Mesodermal cell (in vitro differentiated cells): ENCODE data around the gene HELZ2.

Experiments used
- H3K27ac ChIP-seq: 2 replicates; pipeline ENCODE4 v1.7.0; 2013; ENCODE audit warnings: mild to moderate bottlenecking, low read depth, low read length, moderate library complexity; ENCODE audit not compliant: severe bottlenecking
- H3K36me3 ChIP-seq: 2 replicates; pipeline ENCODE4 v1.7.1; 2013; ENCODE audit warnings: mild to moderate bottlenecking, low read length, moderate library complexity; ENCODE audit not compliant: control insufficient read depth, insufficient read depth
- H3K4me1 ChIP-seq: one replicate; pipeline ENCODE4 v1.7.1; 2013; ENCODE audit warnings: mild to moderate bottlenecking, low read length; ENCODE audit not compliant: insufficient read depth, control insufficient read depth, poor library complexity, severe bottlenecking
- H3K4me3 ChIP-seq: 2 replicates; pipeline ENCODE4 v1.7.0; 2013; ENCODE audit warnings: low read length, control low read depth, mild to moderate bottlenecking; ENCODE audit not compliant: insufficient read depth, poor library complexity, severe bottlenecking; ENCODE audit errors: extremely low read depth
- H3K9me3 ChIP-seq: 2 replicates; pipeline ENCODE4 v1.7.1; 2013; ENCODE audit warnings: mild to moderate bottlenecking, low read length, moderate library complexity; ENCODE audit not compliant: control insufficient read depth
- WGBS, 2 experiments: methylation state at CpG; one replicate each; pipeline ENCODE4 v1.1.5; 2013; ENCODE audit warnings: missing lambda C conversion rate in 2 of 2; ENCODE audit not compliant: insufficient coverage in 2 of 2; 5-methylcytosine and 5-hydroxymethylcytosine counted together

The HELZ2 gene

GRCh38 chr20:63533388-63533787, 40.7 kb downstream of the HELZ2 start:
- peaks cover 2% of the 10 kb centered on the region for H3K4me1 ChIP-seq
- H3K4me3 ChIP-seq: no peak overlapping the region
- WGBS, 2 experiments: 87 to 88% methylated on average over 11 to 14 of the region's 14 CpGs
- H3K27ac ChIP-seq: no peak overlapping the region
- H3K36me3 ChIP-seq: no peaks in the 10 kb centered on the region
- H3K9me3 ChIP-seq: no peaks in the 10 kb centered on the region

GRCh38 chr20:63532449-63532971, 41.5 kb downstream of the HELZ2 start:
- 96 to 97% methylated on average over 20 to 21 of the region's 24 CpGs for WGBS, 2 experiments
- H3K27ac ChIP-seq: no peak overlapping the region
- H3K36me3 ChIP-seq: no peaks in the 10 kb centered on the region
- no peaks in the 10 kb centered on the region for H3K4me1 ChIP-seq
- H3K9me3 ChIP-seq: no peaks in the 10 kb centered on the region
- no peak overlapping the region for H3K4me3 ChIP-seq

GRCh38 chr20:63531686-63532448, 42.2 kb downstream of the HELZ2 start:
- Histone ChIP-seq H3K4me1 (no peaks in the 10 kb centered on the region), H3K27ac (no peak overlapping the region), H3K36me3 (no peaks in the 10 kb centered on the region), H3K9me3 (no peaks in the 10 kb centered on the region), H3K4me3 (no peak overlapping the region)
- WGBS, 2 experiments: 92% methylated on average over 17 to 19 of the region's 27 CpGs

GRCh38 chr20:63530788-63531160, 43.3 kb downstream of the HELZ2 start:
- 91 to 95% methylated on average over 14 of the region's 14 CpGs for WGBS, 2 experiments
- no peak overlapping the region for H3K27ac ChIP-seq
- H3K36me3 ChIP-seq: no peaks in the 10 kb centered on the region
- H3K4me3 ChIP-seq: no peak overlapping the region
- H3K9me3 ChIP-seq: no peaks in the 10 kb centered on the region
- no peaks in the 10 kb centered on the region for H3K4me1 ChIP-seq

GRCh38 chr20:63529861-63530787, 43.9 kb downstream of the HELZ2 start:
- H3K4me3 ChIP-seq: no peak overlapping the region
- no peaks in the 10 kb centered on the region for H3K36me3 ChIP-seq
- H3K27ac ChIP-seq: no peak overlapping the region
- no peaks in the 10 kb centered on the region for H3K9me3 ChIP-seq
- WGBS, 2 experiments: 89 to 94% methylated on average over 25 to 38 of the region's 39 CpGs
- no peaks in the 10 kb centered on the region for H3K4me1 ChIP-seq

- Histone ChIP-seq H3K27ac (no peak overlapping the region), H3K36me3 (no peaks in the 10 kb centered on the region), H3K4me1 (no peaks in the 10 kb centered on the region), H3K9me3 (no peaks in the 10 kb centered on the region), H3K4me3 (no peak overlapping the region)
- WGBS, 2 experiments: 91 to 93% methylated on average over 25 to 26 of the region's 27 CpGs
Observed at GRCh38 chr20:63529180-63529860, 44.7 kb downstream of the HELZ2 start.

GRCh38 chr20:63527184-63527583, 46.9 kb downstream of the HELZ2 start:
- 92 to 96% methylated on average over 6 to 7 of the region's 9 CpGs for WGBS, 2 experiments
- Histone ChIP-seq H3K4me1 (no peaks in the 10 kb centered on the region), H3K36me3 (peaks cover 18% of the 10 kb centered on the region)

GRCh38 chr20:63525971-63526370, 48.1 kb downstream of the HELZ2 start:
- Histone ChIP-seq H3K9me3 (peaks cover 16% of the 10 kb centered on the region), H3K4me3 (no peak overlapping the region), H3K36me3 (peaks cover 26% of the 10 kb centered on the region), H3K27ac (no peak overlapping the region), H3K4me1 (no peaks in the 10 kb centered on the region)
- WGBS, 2 experiments: 14 to 40% methylated on average over 1 of the region's 2 CpGs

More at GRCh38 chr20:63527184-63527583, 46.9 kb downstream of the HELZ2 start:
- H3K4me3 ChIP-seq: no peak overlapping the region
- H3K9me3 ChIP-seq: peaks cover 14% of the 10 kb centered on the region
- no peak overlapping the region for H3K27ac ChIP-seq

- Histone ChIP-seq H3K4me3 (no peak overlapping the region), H3K9me3 (peaks cover 16% of the 10 kb centered on the region), H3K4me1 (no peaks in the 10 kb centered on the region), H3K27ac (no peak overlapping the region), H3K36me3 (peaks cover 26% of the 10 kb centered on the region)
- 81 to 82% methylated on average over 3 of the region's 3 CpGs for WGBS, 2 experiments
Observed at GRCh38 chr20:63525185-63525584, 48.9 kb downstream of the HELZ2 start.
